ENCODE measurements around the gene PDCD6IP. TPM values are rescaled to one million over a fixed set of nuclear protein-coding genes. Genes with fewer than 3 reads are reported as not detected.
"Not testable (repeated sequence)": the region's sequence is repeated elsewhere in the genome, so short reads cannot be mapped to it uniquely, and the experiment has no call there.

The PDCD6IP gene
- total RNA-seq, 2 donors from 2014 or later = 120 to 134 TPM

- Histone ChIP-seq H3K27ac (ENCODE audit: low read depth, low read length) (no peak overlapping the region), H3K9me3 (ENCODE audit: control insufficient read depth, low read length) (no peaks in the 10 kb centered on the region), H3K27me3 (ENCODE audit: control insufficient read depth, insufficient read depth, low read length, poor library complexity, severe bottlenecking) (no peaks in the 10 kb centered on the region), H3K4me3 (ENCODE audit: low read length) (no peak overlapping the region), H3K9ac (ENCODE audit: extremely low read depth, low read length, poor library complexity, severe bottlenecking) (no peak overlapping the region), H3K36me3 (ENCODE audit: control insufficient read depth, insufficient read depth, low read length) (peaks cover 78% of the 10 kb centered on the region), H3K4me1 (ENCODE audit: control insufficient read depth, insufficient read depth, low read length) (no peaks in the 10 kb centered on the region)
- Mint-ChIP-seq H3K9me3 (no peaks in the 10 kb centered on the region), H3K36me3 (ENCODE audit: low read depth) (peaks cover 42% of the 10 kb centered on the region), H3K27me3 (ENCODE audit: insufficient read depth) (no peaks in the 10 kb centered on the region), H3K27ac (no peak overlapping the region), H3K4me1 (peaks cover 3% of the 10 kb centered on the region), H3K4me3 (no peak overlapping the region)
- no peak for DNase-seq
- TF ChIP-seq CTCF (conservative IDR thresholded peaks at IDR 0.05) = no peak
Observed at GRCh38 chr3:33831053-33831452, 32.6 kb downstream of the PDCD6IP start.

GRCh38 chr3:33833408-33834095, 35.1 kb downstream of the PDCD6IP start:
- Mint-ChIP-seq H3K9me3 (no peaks in the 10 kb centered on the region), H3K4me3 (no peak overlapping the region), H3K27me3 (ENCODE audit: insufficient read depth) (no peaks in the 10 kb centered on the region), H3K36me3 (ENCODE audit: low read depth) (peaks cover 42% of the 10 kb centered on the region), H3K27ac (peak overlapping the region; percentile 41), H3K4me1 (peaks cover 3% of the 10 kb centered on the region)
- Histone ChIP-seq H3K27me3 (ENCODE audit: control insufficient read depth, insufficient read depth, low read length, poor library complexity, severe bottlenecking) (no peaks in the 10 kb centered on the region), H3K4me1 (ENCODE audit: control insufficient read depth, insufficient read depth, low read length) (no peaks in the 10 kb centered on the region), H3K36me3 (ENCODE audit: control insufficient read depth, insufficient read depth, low read length) (peaks cover 64% of the 10 kb centered on the region), H3K4me3 (ENCODE audit: low read length) (no peak overlapping the region), H3K27ac (ENCODE audit: low read depth, low read length) (no peak overlapping the region), H3K9ac (ENCODE audit: extremely low read depth, low read length, poor library complexity, severe bottlenecking) (no peak overlapping the region), H3K9me3 (ENCODE audit: control insufficient read depth, low read length) (no peaks in the 10 kb centered on the region)
- WGBS, 2 experiments (ENCODE audit: insufficient coverage in 1 of 2, insufficient read length in 1 of 2) = 97% methylated on average over 1 of the region's 1 CpG; no CpG with 5 or more reads in 1 of the 2 experiments
- no peak for DNase-seq
- no peak for TF ChIP-seq CTCF (conservative IDR thresholded peaks at IDR 0.05)

- H3K27me3 Mint-ChIP-seq (ENCODE audit: insufficient read depth) = no peaks in the 10 kb centered on the region
Observed at GRCh38 chr3:33834096-33834453, 35.6 kb downstream of the PDCD6IP start.

GRCh38 chr3:33837182-33837581, 38.8 kb downstream of the PDCD6IP start:
- H3K27ac ChIP-seq (ENCODE audit: low read depth, low read length); H3K27ac Mint-ChIP-seq; DNase-seq; H3K4me3 Mint-ChIP-seq; H3K4me1 Mint-ChIP-seq; H3K9me3 ChIP-seq (ENCODE audit: control insufficient read depth, low read length); H3K27me3 Mint-ChIP-seq (ENCODE audit: insufficient read depth); H3K27me3 ChIP-seq (ENCODE audit: control insufficient read depth, insufficient read depth, low read length, poor library complexity, severe bottlenecking); H3K4me3 ChIP-seq (ENCODE audit: low read length); H3K9me3 Mint-ChIP-seq; H3K9ac ChIP-seq (ENCODE audit: extremely low read depth, low read length, poor library complexity, severe bottlenecking); H3K4me1 ChIP-seq (ENCODE audit: control insufficient read depth, insufficient read depth, low read length): not testable (repeated sequence)
- H3K36me3 ChIP-seq (ENCODE audit: control insufficient read depth, insufficient read depth, low read length) = peaks cover 52% of the 10 kb centered on the region
- peaks cover 41% of the 10 kb centered on the region for H3K36me3 Mint-ChIP-seq (ENCODE audit: low read depth)
- 100% methylated on average over 2 of the region's 3 CpGs for WGBS, 2 experiments (ENCODE audit: insufficient coverage in 1 of 2, insufficient read length in 1 of 2)

More at GRCh38 chr3:33834096-33834453, 35.6 kb downstream of the PDCD6IP start:
- TF ChIP-seq CTCF (conservative IDR thresholded peaks at IDR 0.05) = no peak
- peaks cover 3% of the 10 kb centered on the region for H3K4me1 Mint-ChIP-seq
- H3K36me3 ChIP-seq (ENCODE audit: control insufficient read depth, insufficient read depth, low read length) = peaks cover 63% of the 10 kb centered on the region
- H3K27ac ChIP-seq (ENCODE audit: low read depth, low read length) = no peak overlapping the region
- peaks cover 38% of the 10 kb centered on the region for H3K36me3 Mint-ChIP-seq (ENCODE audit: low read depth)
- H3K9me3 ChIP-seq (ENCODE audit: control insufficient read depth, low read length) = no peaks in the 10 kb centered on the region
- H3K4me1 ChIP-seq (ENCODE audit: control insufficient read depth, insufficient read depth, low read length) = no peaks in the 10 kb centered on the region
- H3K4me3 Mint-ChIP-seq = no peak overlapping the region
- H3K4me3 ChIP-seq (ENCODE audit: low read length) = no peak overlapping the region
- DNase-seq = no peak
- H3K9me3 Mint-ChIP-seq = no peaks in the 10 kb centered on the region
- no peak overlapping the region for H3K9ac ChIP-seq (ENCODE audit: extremely low read depth, low read length, poor library complexity, severe bottlenecking)
- H3K27ac Mint-ChIP-seq = no peak overlapping the region
- WGBS, 2 experiments (ENCODE audit: insufficient coverage in 1 of 2, insufficient read length in 1 of 2) = 100% methylated on average over 1 of the region's 3 CpGs; no CpG with 5 or more reads in 1 of the 2 experiments
- no peaks in the 10 kb centered on the region for H3K27me3 ChIP-seq (ENCODE audit: control insufficient read depth, insufficient read depth, low read length, poor library complexity, severe bottlenecking)
